ENCODE results near the gene SOWAHA. TPM values are rescaled to one million over a fixed set of nuclear protein-coding genes. Genes with fewer than 3 reads are reported as not detected.
"Not testable (repeated sequence)": the region's sequence is repeated elsewhere in the genome, so short reads cannot be mapped to it uniquely, and the experiment has no call there.

SOWAHA gene
- total RNA-seq, 1 donor from 2014 or later: 0.07 TPM

GRCh38 chr5:132848270-132848669 is 35.2 kb downstream of the SOWAHA start:
- intact Hi-C loops (cut with micrococcal nuclease): no loop called here

GRCh38 chr5:132849347-132849746 is 36.2 kb downstream of the SOWAHA start:
- intact Hi-C loops (cut with micrococcal nuclease): no loop called here

DNA sequence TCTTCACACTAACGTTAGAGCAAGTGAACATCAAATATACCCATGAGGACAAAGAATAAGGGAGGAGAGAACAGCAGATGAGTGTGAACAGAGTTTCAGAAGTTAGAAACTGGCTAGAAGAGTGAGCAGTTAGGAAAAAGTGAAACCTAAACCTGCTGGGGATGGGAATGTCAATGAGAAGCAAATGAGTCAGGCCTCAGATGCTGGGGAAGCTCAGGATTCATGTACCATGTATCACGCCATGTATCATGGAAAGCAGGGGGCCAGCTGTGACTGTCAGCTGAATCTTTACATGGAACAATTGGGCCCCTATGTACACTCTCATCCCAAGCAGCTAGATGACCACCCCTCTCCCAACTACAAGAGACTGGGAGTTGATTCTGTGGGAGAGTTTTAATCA is 37.0 kb downstream of the SOWAHA start:
- intact Hi-C loops (cut with micrococcal nuclease): no loop called here

GRCh38 chr5:132853323-132853722 is 40.2 kb downstream of the SOWAHA start:
- intact Hi-C loops (cut with micrococcal nuclease): no loop called here

DNA sequence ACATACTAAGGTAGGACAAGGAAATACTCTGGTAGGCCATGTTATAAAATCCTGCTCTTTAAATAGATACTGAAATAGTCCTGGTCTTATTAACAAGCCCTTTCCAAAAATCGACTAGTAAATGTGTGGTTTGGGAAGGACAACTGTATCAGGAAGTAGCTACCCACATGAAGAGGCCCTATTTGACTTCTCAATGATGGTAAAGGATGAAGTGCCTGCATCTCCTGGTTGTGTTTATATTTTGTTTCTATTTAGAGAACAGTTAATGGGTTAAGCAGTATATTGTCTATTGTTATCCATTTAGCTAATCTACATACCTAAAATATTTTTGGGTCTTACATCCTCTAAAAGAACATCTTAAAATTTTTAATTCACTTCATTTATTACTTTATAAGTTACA is 40.7 kb downstream of the SOWAHA start:
- intact Hi-C loops (cut with micrococcal nuclease): no loop called here

DNA sequence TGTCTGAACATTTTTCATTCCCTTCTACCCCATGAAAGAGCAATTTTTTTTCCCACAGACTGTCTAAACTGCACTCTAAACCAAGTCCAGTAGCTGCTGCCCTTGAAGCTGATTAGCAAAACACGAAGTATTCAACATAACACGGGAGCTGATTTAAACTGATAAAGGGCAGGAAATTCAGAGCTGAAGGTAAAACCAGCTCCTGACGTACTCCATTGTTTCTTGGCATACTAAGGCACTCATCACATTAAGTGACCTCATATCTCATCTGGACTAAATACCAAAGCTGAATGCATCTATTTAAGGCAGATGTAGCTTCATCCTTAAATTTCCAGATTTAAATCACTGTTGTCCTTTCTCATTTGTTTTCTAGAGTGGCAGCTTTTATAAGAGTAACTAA is 41.2 kb downstream of the SOWAHA start:
- intact Hi-C loops (cut with micrococcal nuclease): no loop called here

- intact Hi-C loops (cut with micrococcal nuclease): not testable (repeated sequence)
These were observed 41.9 kb downstream of the SOWAHA start for GRCh38 chr5:132854992-132855391.

DNA sequence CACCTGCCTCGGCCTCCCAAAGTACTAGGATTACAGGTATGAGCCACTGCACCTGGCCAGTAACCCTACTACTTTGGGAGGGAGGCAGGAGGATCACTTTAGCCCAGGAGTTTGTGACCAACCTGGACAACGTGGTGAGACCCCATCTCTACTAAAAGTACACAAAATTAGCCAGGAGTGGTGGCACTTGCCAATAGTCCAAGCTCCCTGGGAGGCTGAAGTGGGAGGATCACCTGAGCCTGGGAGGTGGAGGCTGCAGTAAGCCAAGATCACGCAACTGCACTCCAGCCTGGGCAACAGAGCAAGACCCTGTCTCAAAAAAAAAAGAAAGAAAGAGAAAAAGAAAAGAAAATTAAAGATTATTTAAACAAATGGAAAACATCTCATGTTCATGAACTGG is 42.9 kb downstream of the SOWAHA start:
- intact Hi-C loops (cut with micrococcal nuclease): no loop called here

DNA sequence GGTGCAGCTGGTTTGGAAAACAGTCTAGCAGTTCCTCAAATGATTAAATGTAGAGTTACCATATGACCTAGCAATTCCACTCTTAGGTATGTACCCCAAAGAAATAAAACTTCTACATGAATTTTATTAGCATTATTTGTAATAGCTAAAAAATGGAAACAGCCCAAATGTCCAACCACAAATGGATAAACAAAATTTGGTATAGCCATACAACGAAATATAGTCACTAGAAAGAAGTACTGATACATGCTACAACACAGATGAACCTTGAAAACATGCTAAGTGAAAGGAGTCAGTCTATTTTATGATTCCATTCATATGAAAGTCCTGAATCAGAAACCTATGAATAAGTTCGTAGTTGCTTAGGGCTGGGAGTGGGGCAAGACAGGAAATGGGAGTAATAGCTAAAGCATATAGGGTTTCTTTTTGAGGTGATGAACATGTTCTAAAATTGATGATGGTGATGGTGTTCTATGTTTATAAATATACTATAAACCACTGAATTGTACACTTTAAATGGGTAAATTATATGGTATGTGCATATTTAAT is 46.9 kb downstream of the SOWAHA start:
- intact Hi-C loops (cut with micrococcal nuclease): loop anchor here (10.0 kb wide), 1 partner anchor 1515 kb away; the partner anchor contains the start of gene UBE2B

- intact Hi-C loops (cut with micrococcal nuclease): loop anchor here (10.0 kb wide), 1 partner anchor 1514 kb away; the partner anchor contains the start of gene UBE2B
These were observed 47.6 kb downstream of the SOWAHA start for GRCh38 chr5:132860742-132861141.

- intact Hi-C loops (cut with micrococcal nuclease): loop anchor here (1.0 to 10.0 kb wide), 6 partner anchors 36 to 1509 kb away; partner anchors contain the start of genes AFF4, KIF3A, SHROOM1 and UBE2B
These were observed 52.7 kb downstream of the SOWAHA start for GRCh38 chr5:132865668-132866341.

Other genes starting within 250 kb of the SOWAHA start
- gene IL13, start 155.1 kb upstream of the SOWAHA start, total RNA-seq: 32.6 and 39.1 TPM in 2 replicates
- 4.0 and 7.9 TPM in 2 replicates for gene IL4, start 139.3 kb upstream of the SOWAHA start, total RNA-seq
- gene KIF3A, start 75.8 kb upstream of the SOWAHA start, total RNA-seq: 18.6 and 19.8 TPM in 2 replicates
- gene CCNI2, start 65.9 kb upstream of the SOWAHA start, total RNA-seq: 8.6 and 11.2 TPM in 2 replicates
- gene SEPTIN8, start 36.1 kb upstream of the SOWAHA start, total RNA-seq: 28.2 and 32.6 TPM in 2 replicates
- 1.9 and 3.0 TPM in 2 replicates for gene SHROOM1, start 17.3 kb downstream of the SOWAHA start, total RNA-seq
- 0.18 and 0.27 TPM in 2 replicates for gene GDF9, start 53.2 kb downstream of the SOWAHA start, total RNA-seq
- 330 and 336 TPM in 2 replicates for gene UQCRQ, start 53.3 kb downstream of the SOWAHA start, total RNA-seq
- gene LEAP2, start 60.4 kb downstream of the SOWAHA start, total RNA-seq: 4.0 and 4.2 TPM in 2 replicates
- gene AFF4, start 150.3 kb downstream of the SOWAHA start, total RNA-seq: 30.5 and 31.8 TPM in 2 replicates
- 33.9 and 35.4 TPM in 2 replicates for gene ZCCHC10, start 213.2 kb downstream of the SOWAHA start, total RNA-seq
- 115 and 117 TPM in 2 replicates for gene HSPA4, start 238.7 kb downstream of the SOWAHA start, total RNA-seq

All from T-helper 2 cell treated with Interferon-gamma antibody and Interleukin-4, amounts not matched to agents 100 ng/mL and 5 ng/mL, for 36 hours (primary cell).